Right lobe of liver (tissue), 4 donors: Measurements from ENCODE around the gene AMY2A.

Source experiments
- CTCF ChIP-seq, 4 donors: fragments of 200-600 bp in 3 of 4; fragments of 450-650 bp in 1 of 4; IDR thresholded peaks; one replicate each; pipeline versions ENCODE4 v1.5.1 to v1.8.0; 2016 to 2022; ENCODE audit warnings: antibody characterized with exemption in 4 of 4, mild to moderate bottlenecking in 2 of 4
- POLR2A ChIP-seq: fragments of 450-650 bp; IDR thresholded peaks from one replicate; pipeline ENCODE4 v1.6.1; 2017; ENCODE audit warnings: antibody characterized with exemption, mild to moderate bottlenecking
- donor health status: DM: no; HTN: no; CAD: no.
- donor health status: DM: no; HTN: no; CAD: no.
- donor health status: DM: no; HTN: yes; CAD: no.

GRCh38 chr1:103582464-103582863, 34.8 kb upstream of the AMY2A start:
- TF ChIP-seq POLR2A (no peak), CTCF (IDR thresholded peaks at IDR 0.05) (no peak)
